ENCODE data around the gene REPIN1. TPM values are rescaled to one million over a fixed set of nuclear protein-coding genes. Genes with fewer than 3 reads are reported as not detected.

REPIN1 gene
- total RNA-seq, 1 experiment from 2014 or later = 106 TPM

DNA sequence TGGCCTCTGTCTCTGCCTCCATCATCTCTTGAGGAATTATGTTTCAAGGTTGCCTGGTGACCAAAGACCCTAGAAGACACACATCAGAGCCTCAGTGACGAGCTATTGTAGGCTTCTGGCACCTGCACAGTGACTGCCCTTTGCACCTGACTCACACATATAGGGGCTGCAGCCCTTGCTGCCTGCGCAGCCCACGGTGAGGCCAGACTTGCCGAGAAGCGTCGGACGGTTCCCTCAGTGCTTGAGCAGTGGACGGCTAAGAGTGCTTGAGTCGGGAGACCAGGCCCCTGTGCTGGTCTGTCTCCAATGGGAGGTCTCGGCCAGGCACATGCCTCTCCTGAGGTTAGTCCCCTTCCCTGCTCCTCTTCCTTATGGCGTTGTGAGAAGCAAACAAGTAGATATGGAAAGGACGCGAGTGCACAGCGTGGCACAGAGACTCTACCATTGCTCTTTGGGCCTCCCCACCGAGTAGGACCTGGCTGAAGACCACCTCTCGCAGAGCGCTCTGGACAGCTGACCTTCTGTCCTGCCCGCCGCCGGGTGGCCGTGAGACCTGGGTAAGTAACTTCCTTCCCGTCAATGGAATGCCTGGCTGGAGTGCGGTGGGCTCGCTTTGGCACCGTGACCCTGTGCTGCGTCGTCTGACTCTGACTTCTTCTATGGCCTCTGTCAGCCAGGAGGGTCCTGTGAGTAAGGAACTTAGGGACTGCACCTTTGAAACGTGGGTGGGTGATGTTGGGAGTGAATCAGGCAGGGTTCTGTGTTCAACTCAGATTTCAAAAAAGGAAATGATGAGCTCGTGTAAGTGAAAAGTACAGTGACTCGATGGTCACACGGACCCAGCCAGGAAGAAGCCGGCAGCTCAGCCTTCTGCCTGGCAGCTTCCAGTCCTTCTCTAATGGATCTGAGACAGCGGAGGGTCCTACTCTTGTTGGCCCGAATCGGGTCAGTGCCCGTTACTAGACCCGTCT, 44.2 kb downstream of the REPIN1 start:
- no peak overlapping the region for H3K4me3 ChIP-seq (replicated peaks in 1 of 2; ENCODE audit: low read depth in 1 of 2, low read length in 2 of 2)
- H3K4me2 ChIP-seq (ENCODE audit: low read length) = no peak overlapping the region
- ChIA-PET POLR2A (no interaction called here), RAD21 (ENCODE audit: low non-redundant PET in 1 of 2, low total read pairs in 2 of 2, uncharacterized antibody in 2 of 2, unreplicated experiment in 2 of 2) (no interaction called here), CTCF (no interaction called here)
- no peaks in the 10 kb centered on the region for H3K79me2 ChIP-seq (ENCODE audit: insufficient read depth, low read length)
- intact Hi-C loops (cut with micrococcal nuclease) = no loop called here
- no peaks in the 10 kb centered on the region for H3K9me2 ChIP-seq (ENCODE audit: insufficient read depth)
- H3K27me3 ChIP-seq (ENCODE audit: insufficient read depth, low read length) = no peaks in the 10 kb centered on the region
- no peaks in the 10 kb centered on the region for H3K36me3 ChIP-seq (ENCODE audit: control insufficient read depth in 1 of 2, insufficient read depth in 2 of 2, low read length in 2 of 2)
- H2AFZ ChIP-seq (ENCODE audit: low read depth, low read length, poor library complexity, severe bottlenecking) = no peak overlapping the region
- no peaks in the 10 kb centered on the region for H4K20me1 ChIP-seq (ENCODE audit: insufficient read depth)
- TF ChIP-seq REST (IDR thresholded peaks at IDR 0.05; ENCODE audit: low read depth) (no peak), ZBTB33 (IDR thresholded peaks at IDR 0.05; ENCODE audit: extremely low read depth, insufficient replicate concordance, low read length) (no peak), JUND (IDR thresholded peaks at IDR 0.05) (no peak), POLR2A (IDR thresholded peaks at IDR 0.05; ENCODE audit: borderline replicate concordance, extremely low read depth, insufficient read depth, insufficient read length) (no peak), RAD21 (IDR thresholded peaks at IDR 0.05; ENCODE audit: low read depth) (no peak), TCF7L2 (IDR thresholded peaks at IDR 0.05; ENCODE audit: borderline replicate concordance, extremely low read depth, insufficient read depth, insufficient read length) (no peak), CEBPB (IDR thresholded peaks at IDR 0.05; ENCODE audit: low read depth) (no peak), ATF3 (IDR thresholded peaks at IDR 0.05) (no peak), ZNF274 (IDR thresholded peaks at IDR 0.05; ENCODE audit: low read depth, low read length) (no peak), EGR1 (IDR thresholded peaks at IDR 0.05; ENCODE audit: low read depth) (no peak), EZH2phosphoT487 (IDR thresholded peaks at IDR 0.05; ENCODE audit: borderline replicate concordance) (no peak), SRF (IDR thresholded peaks at IDR 0.05; ENCODE audit: low read depth) (no peak)
- ATAC-seq (no peak), DNase-seq (ENCODE audit: low read depth, low spot score) (no peak)
- no peaks in the 10 kb centered on the region for H3K9me3 ChIP-seq (ENCODE audit: control insufficient read depth in 1 of 2, insufficient read depth in 1 of 2, low read depth in 1 of 2, low read length in 2 of 2)
- H3K27ac ChIP-seq (ENCODE audit: low read depth, low read length) = no peak overlapping the region
- no peak overlapping the region for H3K9ac ChIP-seq (ENCODE audit: low read length)
- peaks cover 4 to 12% of the 10 kb centered on the region in 2 experiments; a peak in 2 of 4 replicates for H3K4me1 ChIP-seq (ENCODE audit: control insufficient read depth in 1 of 2, insufficient read depth in 2 of 2, low read length in 2 of 2)
- no TSS peak for BruUV-seq (replicated peaks)
